ENCODE results near the gene EHHADH.
A peak's percentile ranks its signal among the peaks of the same experiment; 100 is the strongest.
"Not testable (repeated sequence)": the region's sequence is repeated elsewhere in the genome, so short reads cannot be mapped to it uniquely, and the experiment has no call there.

The EHHADH gene

DNA sequence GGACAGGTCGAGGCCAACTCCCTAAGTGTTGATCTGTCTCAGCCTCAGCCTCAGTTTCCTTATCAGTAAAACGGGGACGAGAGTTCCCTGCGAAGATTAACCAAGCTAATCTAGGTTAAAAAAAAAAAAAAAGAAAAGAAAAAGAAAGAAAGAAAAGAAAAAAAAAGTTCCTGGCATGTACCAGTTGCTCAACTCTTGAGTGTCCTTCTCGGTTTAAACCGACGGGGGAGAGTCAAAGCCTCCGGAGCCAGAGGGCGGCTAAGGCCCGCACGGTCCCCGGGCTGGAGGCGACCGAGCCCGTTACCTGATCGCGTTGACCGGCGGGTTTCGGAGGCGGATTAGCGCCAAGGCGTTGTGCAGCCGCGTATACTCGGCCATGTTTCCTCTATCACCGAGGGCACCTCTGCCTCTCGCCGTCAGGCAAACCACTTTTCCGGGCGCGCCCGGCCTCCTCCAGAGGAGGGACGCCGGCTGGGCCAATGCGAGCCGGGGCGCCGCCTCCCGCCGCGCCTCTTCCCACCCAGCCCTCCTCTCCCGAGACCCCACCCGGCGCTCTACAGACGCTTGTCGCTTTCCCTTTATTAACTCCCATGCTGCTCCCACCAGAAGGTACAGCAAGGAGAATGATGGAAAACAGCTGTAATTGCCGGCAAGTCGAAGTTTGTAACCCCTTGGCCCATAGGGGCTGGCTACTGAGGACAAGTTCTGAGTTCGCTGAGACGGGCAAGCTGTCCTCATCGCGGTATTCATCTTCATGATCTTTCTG lies at the start of gene EHHADH:
TSS of gene EHHADH (minus strand) at position 405 of the 766 bp plus-strand sequence. CDS start at position 378, 27 bp downstream.
- DNase-seq (ENCODE audit: low read depth), result peak; percentile 83
- TF ChIP-seq MYC (IDR thresholded peaks at IDR 0.05; ENCODE audit: low read depth, low read length) (peak; percentile 36; the same call in 1 of the 2 replicates), POLR2A (IDR thresholded peaks at IDR 0.05; ENCODE audit: extremely low read depth, insufficient read length) (peak; percentile 87)
- TF ChIP-seq, protein P1, sequence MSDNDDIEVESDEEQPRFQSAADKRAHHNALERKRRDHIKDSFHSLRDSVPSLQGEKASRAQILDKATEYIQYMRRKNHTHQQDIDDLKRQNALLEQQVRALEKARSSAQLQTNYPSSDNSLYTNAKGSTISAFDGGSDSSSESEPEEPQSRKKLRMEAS (IDR thresholded peaks at IDR 0.05; ENCODE audit: low read depth, low read length), result no peak; the same call in 1 of the 2 replicates
- peak within 1 kb of the TSS; percentile 66 for H3K4me3 ChIP-seq (ENCODE audit: low read depth, low read length)

DNA sequence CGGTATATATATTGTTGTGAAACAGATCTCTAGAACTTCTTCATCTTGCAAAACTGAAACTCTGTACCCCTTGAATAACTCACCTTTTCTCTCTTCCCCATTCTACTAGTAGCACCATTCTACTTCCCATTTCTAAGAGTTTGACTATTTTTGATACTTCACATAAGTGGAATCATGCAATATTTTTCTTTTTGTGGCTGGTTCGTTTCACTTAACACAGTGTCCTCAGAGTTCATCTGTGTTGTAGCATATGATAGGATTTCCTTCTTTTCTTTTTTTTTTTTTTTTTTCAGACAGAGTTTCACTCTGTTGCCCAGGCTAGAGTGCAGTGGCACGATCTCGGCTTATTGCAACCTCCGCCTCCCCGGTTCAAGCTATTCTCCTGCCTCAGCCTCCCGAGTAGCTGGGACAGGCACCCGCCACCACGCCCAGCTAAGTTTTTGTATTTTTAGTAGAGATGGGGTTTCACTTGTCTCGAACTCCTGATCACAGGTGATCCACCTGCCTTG lies 46.1 kb upstream of the EHHADH start:
- DNase-seq (ENCODE audit: low read depth), result peak; percentile 34
- H3K4me3 ChIP-seq (ENCODE audit: low read depth, low read length), result not testable (repeated sequence)

DNA sequence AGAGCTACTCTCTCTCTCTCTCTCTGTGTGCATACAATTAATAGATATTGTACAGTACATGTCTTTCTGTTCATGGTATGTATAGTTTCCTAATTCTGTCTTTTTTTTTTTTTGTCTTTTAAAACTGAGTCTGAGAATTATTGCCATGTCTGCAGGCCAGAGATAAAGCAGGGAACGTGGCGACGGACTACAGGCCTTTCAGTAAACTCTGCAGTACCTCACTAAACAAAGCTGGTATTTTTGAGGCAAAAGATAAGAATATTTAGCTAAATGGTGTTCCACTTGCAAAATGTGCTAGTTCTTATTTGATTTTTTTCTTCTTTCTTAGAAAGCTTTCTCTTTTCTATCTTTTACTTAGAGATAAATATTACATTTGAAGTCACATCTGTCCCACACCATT lies 44.0 kb upstream of the EHHADH start:
- no peak for TF ChIP-seq POLR2A (IDR thresholded peaks at IDR 0.05; ENCODE audit: extremely low read depth, insufficient read length)
- TF ChIP-seq, protein P2, sequence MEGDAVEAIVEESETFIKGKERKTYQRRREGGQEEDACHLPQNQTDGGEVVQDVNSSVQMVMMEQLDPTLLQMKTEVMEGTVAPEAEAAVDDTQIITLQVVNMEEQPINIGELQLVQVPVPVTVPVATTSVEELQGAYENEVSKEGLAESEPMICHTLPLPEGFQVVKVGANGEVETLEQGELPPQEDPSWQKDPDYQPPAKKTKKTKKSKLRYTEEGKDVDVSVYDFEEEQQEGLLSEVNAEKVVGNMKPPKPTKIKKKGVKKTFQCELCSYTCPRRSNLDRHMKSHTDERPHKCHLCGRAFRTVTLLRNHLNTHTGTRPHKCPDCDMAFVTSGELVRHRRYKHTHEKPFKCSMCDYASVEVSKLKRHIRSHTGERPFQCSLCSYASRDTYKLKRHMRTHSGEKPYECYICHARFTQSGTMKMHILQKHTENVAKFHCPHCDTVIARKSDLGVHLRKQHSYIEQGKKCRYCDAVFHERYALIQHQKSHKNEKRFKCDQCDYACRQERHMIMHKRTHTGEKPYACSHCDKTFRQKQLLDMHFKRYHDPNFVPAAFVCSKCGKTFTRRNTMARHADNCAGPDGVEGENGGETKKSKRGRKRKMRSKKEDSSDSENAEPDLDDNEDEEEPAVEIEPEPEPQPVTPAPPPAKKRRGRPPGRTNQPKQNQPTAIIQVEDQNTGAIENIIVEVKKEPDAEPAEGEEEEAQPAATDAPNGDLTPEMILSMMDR (IDR thresholded peaks at IDR 0.05; ENCODE audit: low read depth, low read length), result no peak
- H3K4me3 ChIP-seq (ENCODE audit: low read depth, low read length), result no peak overlapping the region
- no peak for DNase-seq (ENCODE audit: low read depth)

DNA sequence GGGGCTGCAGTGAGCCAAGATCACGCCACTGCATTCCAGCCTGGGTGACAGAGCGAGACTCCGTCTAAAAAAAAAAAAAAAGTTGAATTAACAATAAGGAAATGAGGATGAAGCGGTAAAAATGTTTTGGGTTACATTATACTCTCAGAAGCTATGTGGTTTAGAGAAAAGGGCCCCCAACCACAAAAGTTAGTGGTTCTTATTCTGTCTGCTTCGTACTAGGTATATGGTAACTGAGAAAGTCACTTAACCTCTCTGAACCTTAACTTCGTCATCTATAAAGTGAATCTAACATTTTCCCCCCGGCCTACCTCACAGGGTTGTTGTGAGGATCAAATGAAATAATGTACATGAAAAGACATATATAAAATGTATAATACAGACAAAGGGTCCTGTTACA lies 38.4 kb upstream of the EHHADH start:
- no peak for DNase-seq (ENCODE audit: low read depth)
- TF ChIP-seq, protein P1 (IDR thresholded peaks at IDR 0.05; ENCODE audit: low read depth, low read length), result no peak
- TF ChIP-seq MYC (IDR thresholded peaks at IDR 0.05; ENCODE audit: low read depth, low read length) (no peak), POLR2A (IDR thresholded peaks at IDR 0.05; ENCODE audit: extremely low read depth, insufficient read length) (no peak)
- TF ChIP-seq, protein P2 (IDR thresholded peaks at IDR 0.05; ENCODE audit: low read depth, low read length), result no peak

DNA sequence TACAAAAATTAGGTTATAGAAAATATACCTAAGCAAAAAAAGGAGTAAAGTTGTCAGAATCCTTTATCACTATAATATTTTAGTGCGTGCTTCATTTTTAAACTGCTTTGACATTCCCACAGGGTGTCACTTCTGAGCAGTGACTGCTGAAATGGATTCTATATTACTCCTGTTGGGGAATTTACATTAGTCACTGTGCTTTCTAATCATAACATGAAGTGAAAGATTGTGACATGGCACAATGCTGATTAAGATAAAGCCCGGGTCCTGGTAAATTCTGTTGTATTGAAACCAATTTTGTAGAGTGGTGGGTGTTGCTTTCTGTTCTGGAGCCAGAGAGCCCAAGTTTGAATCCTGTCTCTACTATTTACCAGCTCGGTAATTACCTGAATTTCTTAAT lies 36.4 kb upstream of the EHHADH start:
- TF ChIP-seq, protein P2 (IDR thresholded peaks at IDR 0.05; ENCODE audit: low read depth, low read length), result no peak
- no peak overlapping the region for H3K4me3 ChIP-seq (ENCODE audit: low read depth, low read length)
- no peak for DNase-seq (ENCODE audit: low read depth)

More for the DNA sequence above, 38.4 kb upstream of the EHHADH start:
- H3K4me3 ChIP-seq (ENCODE audit: low read depth, low read length), result no peak overlapping the region

DNA sequence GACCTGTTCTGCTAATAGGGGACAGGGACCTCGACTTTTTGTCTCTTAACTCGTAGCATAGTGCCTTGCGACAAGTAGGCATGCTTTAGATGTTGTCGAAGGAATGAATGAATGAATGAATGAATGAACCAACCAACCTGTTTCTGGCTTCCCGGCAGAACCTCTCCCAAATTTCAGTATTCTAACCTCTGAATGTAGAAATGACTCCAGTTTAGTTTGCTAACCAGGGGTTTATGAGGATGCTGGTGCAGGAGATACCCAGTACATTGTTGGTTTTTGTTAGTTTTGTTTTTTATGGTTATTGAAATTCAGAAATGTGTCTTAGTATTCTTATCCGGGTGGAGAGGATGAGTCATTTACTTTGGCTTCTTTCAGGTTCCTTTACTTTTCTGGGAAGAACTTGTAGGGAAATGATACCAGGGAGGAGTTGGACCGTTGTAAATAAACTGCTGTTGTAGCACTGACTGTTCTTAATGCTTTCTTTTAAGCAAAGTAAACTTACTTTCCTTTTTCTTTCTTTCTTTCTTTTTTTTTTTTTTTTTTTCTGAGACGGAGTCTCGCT lies 29.6 kb upstream of the EHHADH start:
- DNase-seq (ENCODE audit: low read depth), result no peak
- H3K4me3 ChIP-seq (ENCODE audit: low read depth, low read length), result peak overlapping the region; percentile 74
- TF ChIP-seq, protein P1 (IDR thresholded peaks at IDR 0.05; ENCODE audit: low read depth, low read length), result no peak
- TF ChIP-seq MYC (IDR thresholded peaks at IDR 0.05; ENCODE audit: low read depth, low read length) (no peak), POLR2A (IDR thresholded peaks at IDR 0.05; ENCODE audit: extremely low read depth, insufficient read length) (no peak)
- TF ChIP-seq, protein P2 (IDR thresholded peaks at IDR 0.05; ENCODE audit: low read depth, low read length), result no peak
